HEK293 (cell line): Measurements from ENCODE around the gene TSEN54.

Source experiments
- CTCF ChIA-PET: fragments of 350-600 bp; formaldehyde crosslinking; extraction: SDS; loops from one replicate; lab custom pipeline; 2021; ENCODE audit warnings: antibody characterized with exemption; lab: Yijun Ruan, JAX
- POLR2A ChIA-PET: fragments of 300-600 bp; formaldehyde crosslinking; extraction: SDS; loops from one replicate; lab custom pipeline; 2020; ENCODE audit warnings: antibody characterized with exemption, inconsistent platforms; lab: Yijun Ruan, JAX
- H3K27ac ChIP-seq: fragments of 200-500 bp; sonication (Bioruptor generic); 2 replicates; pipeline ENCODE4 v1.5.1; 2014; ENCODE audit warnings: low read depth, low read length, control low read depth, inconsistent platforms; ENCODE audit errors: extremely low read depth
- H3K36me3 ChIP-seq, 2 experiments: fragments of 200-500 bp in 1 of 2; sonication (Bioruptor generic) in 1 of 2; 1 replicate in 1 of 2; 2 replicates in 1 of 2; pipeline ENCODE4 v1.5.1; 2014 to 2017; ENCODE audit warnings: inconsistent platforms in 2 of 2, low read length in 2 of 2; ENCODE audit not compliant: control insufficient read depth in 2 of 2, insufficient read depth in 1 of 2
- H3K4me1 ChIP-seq: fragments of 200-500 bp; sonication (Bioruptor generic); 2 replicates; pipeline ENCODE4 v1.5.1; 2014; ENCODE audit warnings: mild to moderate bottlenecking, low read length, inconsistent platforms; ENCODE audit not compliant: control insufficient read depth, insufficient read depth
- H3K4me3 ChIP-seq: 2 replicates; pipeline ENCODE4 v1.5.1; 2011; ENCODE audit warnings: low read depth, mild to moderate bottlenecking, control low read depth, low read length, moderate library complexity
- H3K9me3 ChIP-seq: fragments of 200-500 bp; sonication (Bioruptor generic); 2 replicates; pipeline ENCODE4 v1.5.1; 2014; ENCODE audit warnings: low read depth, low read length, inconsistent platforms; ENCODE audit not compliant: control insufficient read depth, insufficient read depth
- BCL11A ChIP-seq: fragments of 450-650 bp; formaldehyde crosslinking; IDR thresholded peaks from 2 replicates; pipeline ENCODE4 v1.5.1; 2016; ENCODE audit warnings: low read depth, missing biosample characterization, missing genetic modification characterization
- EGR2 ChIP-seq: fragments of 450-650 bp; formaldehyde crosslinking; IDR thresholded peaks from 2 replicates; pipeline ENCODE4 v1.5.1; 2016; ENCODE audit warnings: low read depth, missing biosample characterization, missing genetic modification characterization
- FEZF1 ChIP-seq: fragments of 450-650 bp; formaldehyde crosslinking; IDR thresholded peaks from 2 replicates; pipeline ENCODE4 v1.5.1; 2016; ENCODE audit warnings: missing biosample characterization, missing genetic modification characterization
- KLF1 ChIP-seq: fragments of 450-650 bp; formaldehyde crosslinking; IDR thresholded peaks from 2 replicates; pipeline ENCODE4 v1.5.1; 2016; ENCODE audit warnings: missing biosample characterization, missing genetic modification characterization
- KLF10 ChIP-seq: fragments of 450-650 bp; IDR thresholded peaks from 2 replicates; pipeline ENCODE4 v1.5.1; 2018; ENCODE audit warnings: missing biosample characterization, mild to moderate bottlenecking, missing genetic modification characterization
- KLF9 ChIP-seq: fragments of 450-650 bp; formaldehyde crosslinking; IDR thresholded peaks from 2 replicates; pipeline ENCODE4 v1.5.1; 2016; ENCODE audit warnings: missing biosample characterization, missing genetic modification characterization, low read depth
- OSR2 ChIP-seq: fragments of 450-650 bp; formaldehyde crosslinking; IDR thresholded peaks from 2 replicates; pipeline ENCODE4 v1.5.1; 2016; ENCODE audit warnings: missing biosample characterization, missing genetic modification characterization
- ZFHX2 ChIP-seq: fragments of 450-650 bp; formaldehyde crosslinking; conservative IDR thresholded peaks from 2 replicates; pipeline ENCODE4 v1.5.1; 2016; ENCODE audit warnings: missing biosample characterization, missing genetic modification characterization
- ZFP69B ChIP-seq: fragments of 450-650 bp; formaldehyde crosslinking; IDR thresholded peaks from 2 replicates; pipeline ENCODE4 v1.5.1; 2016; ENCODE audit warnings: missing biosample characterization, missing genetic modification characterization
- ZNF16 ChIP-seq: fragments of 450-650 bp; formaldehyde crosslinking; IDR thresholded peaks from 2 replicates; pipeline ENCODE4 v1.5.1; 2016; ENCODE audit warnings: low read depth, missing biosample characterization, missing genetic modification characterization
- ZNF174 ChIP-seq: fragments of 450-650 bp; formaldehyde crosslinking; IDR thresholded peaks from 2 replicates; pipeline ENCODE4 v1.5.0; 2017; ENCODE audit warnings: missing biosample characterization, mild to moderate bottlenecking, missing genetic modification characterization
- ZNF24 ChIP-seq: fragments of 450-650 bp; formaldehyde crosslinking; IDR thresholded peaks from 2 replicates; pipeline ENCODE4 v1.5.1; 2016; ENCODE audit warnings: missing biosample characterization, missing genetic modification characterization
- ZNF292 ChIP-seq: fragments of 450-650 bp; formaldehyde crosslinking; IDR thresholded peaks from 2 replicates; pipeline ENCODE4 v1.5.1; 2016; ENCODE audit warnings: low read depth, missing biosample characterization, missing genetic modification characterization, borderline replicate concordance
- ZNF473 ChIP-seq: fragments of 450-650 bp; formaldehyde crosslinking; IDR thresholded peaks from 2 replicates; pipeline ENCODE4 v1.5.1; 2017; ENCODE audit warnings: missing biosample characterization, missing genetic modification characterization
- ZNF501 ChIP-seq: fragments of 450-650 bp; formaldehyde crosslinking; IDR thresholded peaks from 2 replicates; pipeline ENCODE4 v1.5.1; 2016; ENCODE audit warnings: missing biosample characterization, missing genetic modification characterization
- ZNF530 ChIP-seq: fragments of 450-650 bp; formaldehyde crosslinking; IDR thresholded peaks from 2 replicates; pipeline ENCODE4 v1.5.1; 2016; ENCODE audit warnings: low read depth, missing biosample characterization, missing genetic modification characterization
- ZNF571 ChIP-seq: fragments of 450-650 bp; formaldehyde crosslinking; IDR thresholded peaks from 2 replicates; pipeline ENCODE4 v1.5.0; 2017; ENCODE audit warnings: missing biosample characterization, missing genetic modification characterization
- ZNF626 ChIP-seq: fragments of 450-650 bp; sonication (Bioruptor Pico); formaldehyde crosslinking; IDR thresholded peaks from 2 replicates; pipeline ENCODE4 v1.5.1; 2018; ENCODE audit warnings: missing biosample characterization, missing genetic modification characterization, inconsistent platforms
- ZNF654 ChIP-seq: fragments of 450-650 bp; formaldehyde crosslinking; IDR thresholded peaks from 2 replicates; pipeline ENCODE4 v1.5.1; 2016; ENCODE audit warnings: low read depth, missing biosample characterization, missing genetic modification characterization
- TF ChIP-seq, protein P1 (sequence below): fragments of 450-650 bp; formaldehyde crosslinking; IDR thresholded peaks from 2 replicates; pipeline ENCODE4 v1.5.1; 2016; ENCODE audit warnings: missing biosample characterization, missing genetic modification characterization
- TF ChIP-seq, protein P2 (sequence below): fragments of 450-650 bp; formaldehyde crosslinking; IDR thresholded peaks from 2 replicates; pipeline ENCODE4 v1.5.1; 2017; ENCODE audit warnings: missing biosample characterization, missing genetic modification characterization
- TF ChIP-seq, protein P3 (sequence below): fragments of 450-650 bp; formaldehyde crosslinking; IDR thresholded peaks from 2 replicates; pipeline ENCODE4 v1.5.1; 2016; ENCODE audit warnings: missing biosample characterization, missing genetic modification characterization
- TF ChIP-seq, protein P4 (sequence below): fragments of 450-650 bp; formaldehyde crosslinking; IDR thresholded peaks from 2 replicates; pipeline ENCODE4 v1.5.1; 2016; ENCODE audit warnings: missing biosample characterization, missing genetic modification characterization
- TF ChIP-seq, protein P5 (sequence below): fragments of 450-650 bp; formaldehyde crosslinking; IDR thresholded peaks from 2 replicates; pipeline ENCODE4 v1.5.1; 2016; ENCODE audit warnings: missing biosample characterization, missing genetic modification characterization

TSEN54 gene

DNA sequence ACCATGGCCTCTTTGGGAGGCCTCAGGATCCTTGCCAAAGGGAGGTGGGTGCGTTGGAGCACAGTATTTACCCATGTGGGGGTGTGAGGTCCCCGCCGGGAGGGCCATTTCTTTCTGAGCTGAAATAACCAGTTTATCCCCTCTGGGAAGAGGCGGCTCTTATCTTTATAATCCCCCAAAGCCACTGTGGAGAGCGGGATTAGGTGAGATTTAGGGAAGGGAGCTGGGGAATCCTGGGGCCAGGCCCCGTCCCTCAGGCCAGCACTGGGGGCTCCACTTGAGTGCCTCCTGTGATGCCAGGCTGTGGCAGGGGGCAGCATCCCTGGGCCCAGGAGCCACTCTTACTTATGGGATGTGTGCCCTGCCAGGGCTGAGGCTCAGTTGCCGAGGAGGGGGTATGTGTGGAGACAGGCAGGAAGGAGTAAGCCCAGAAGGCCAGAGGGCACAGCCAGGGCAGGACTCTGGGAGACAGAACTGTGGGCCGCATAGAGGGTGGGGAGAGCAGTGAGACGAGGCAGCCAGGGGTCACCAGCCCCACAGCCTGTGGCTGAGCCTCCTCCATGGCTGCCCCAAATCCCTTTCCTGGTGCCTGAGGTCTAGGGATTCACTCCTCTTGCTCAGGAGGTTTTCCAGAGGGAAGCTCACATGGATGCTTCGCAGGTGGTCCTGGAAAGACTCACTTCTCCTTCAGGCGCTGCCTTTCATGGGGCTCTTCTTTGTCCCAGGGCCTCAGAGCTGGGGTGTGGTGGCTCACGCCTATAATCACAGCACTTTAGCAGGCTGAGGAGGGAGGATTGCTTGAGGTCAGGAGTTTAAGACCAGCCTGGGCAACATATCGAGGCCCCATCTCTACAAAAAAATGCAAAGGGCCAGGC lies 34.9 kb upstream of the TSEN54 start (continued):
- TF ChIP-seq, protein P1, sequence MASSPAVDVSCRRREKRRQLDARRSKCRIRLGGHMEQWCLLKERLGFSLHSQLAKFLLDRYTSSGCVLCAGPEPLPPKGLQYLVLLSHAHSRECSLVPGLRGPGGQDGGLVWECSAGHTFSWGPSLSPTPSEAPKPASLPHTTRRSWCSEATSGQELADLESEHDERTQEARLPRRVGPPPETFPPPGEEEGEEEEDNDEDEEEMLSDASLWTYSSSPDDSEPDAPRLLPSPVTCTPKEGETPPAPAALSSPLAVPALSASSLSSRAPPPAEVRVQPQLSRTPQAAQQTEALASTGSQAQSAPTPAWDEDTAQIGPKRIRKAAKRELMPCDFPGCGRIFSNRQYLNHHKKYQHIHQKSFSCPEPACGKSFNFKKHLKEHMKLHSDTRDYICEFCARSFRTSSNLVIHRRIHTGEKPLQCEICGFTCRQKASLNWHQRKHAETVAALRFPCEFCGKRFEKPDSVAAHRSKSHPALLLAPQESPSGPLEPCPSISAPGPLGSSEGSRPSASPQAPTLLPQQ (tag by site-specific recombination), result no peak
- TF ChIP-seq ZNF473 (tag by site-specific recombination) (no peak), ZNF16 (no peak), ZFHX2 (tag by site-specific recombination) (peak; percentile 88), EGR2 (peak; percentile 87), ZFP69B (tag by site-specific recombination) (no peak), ZNF292 (tag by site-specific recombination) (no peak), OSR2 (tag by site-specific recombination) (no peak), ZNF501 (tag by site-specific recombination) (no peak), ZNF654 (tag by site-specific recombination) (no peak)
- TF ChIP-seq, all 188 proteins: peak for 5

DNA sequence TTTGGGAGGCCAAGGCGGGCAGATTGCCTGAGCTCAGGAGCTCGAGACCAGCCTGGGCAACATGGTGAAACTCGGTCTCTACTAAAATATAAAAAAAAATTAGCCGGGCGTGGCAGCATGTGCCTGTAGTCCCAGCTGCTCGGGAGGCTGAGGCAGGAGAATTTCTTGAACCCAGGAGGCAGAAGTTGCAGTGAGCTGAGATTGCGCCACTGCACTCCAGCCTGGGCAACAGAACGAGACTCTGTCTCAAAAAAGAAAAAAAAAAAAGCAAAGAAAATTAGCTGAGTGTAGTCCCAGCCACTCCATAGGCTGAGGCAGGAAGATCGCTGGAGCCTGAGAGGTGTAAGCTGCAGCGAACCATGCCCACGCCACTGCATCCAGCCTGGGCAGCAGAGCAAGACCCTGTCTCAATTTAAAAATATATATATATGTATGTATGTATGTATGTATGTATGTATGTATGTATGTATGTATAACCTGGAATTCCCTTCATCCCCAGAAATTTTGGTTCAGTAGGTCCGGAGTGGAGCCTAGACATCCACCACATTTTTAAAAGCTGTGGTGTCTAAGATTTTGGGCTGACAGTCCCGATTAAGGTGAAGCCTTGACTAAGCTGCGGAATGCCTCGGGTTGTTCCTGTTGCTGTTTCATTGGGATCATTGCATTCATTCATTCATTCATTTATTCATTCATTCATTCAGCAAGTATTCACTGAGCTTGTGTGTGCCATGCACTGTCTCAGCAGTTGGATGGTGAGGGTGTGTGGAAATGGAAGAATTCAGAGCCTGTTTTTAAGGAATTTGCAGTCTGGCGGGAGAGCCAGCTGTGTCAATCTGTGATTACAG lies 34.0 kb upstream of the TSEN54 start:
- ChIA-PET CTCF (interaction anchor here (0.6 to 1.5 kb wide), 7 partner anchors 17 to 265 kb away, joined by 3 to 5 read pairs (median 4); no protein-coding TSS in a partner anchor), POLR2A (interaction anchor here (0.9 to 2.5 kb wide), 4 partner anchors 26 to 298 kb away, joined by 3 to 8 read pairs (median 3); partner anchors contain the start of gene TMEM94)
- no peak overlapping the region for H3K27ac ChIP-seq
- no peak overlapping the region for H3K4me3 ChIP-seq
- TF ChIP-seq ZNF16, result no peak
- 0 out of 2 replicates have a peak, but pooled peaks have one; percentile 11 for TF ChIP-seq KLF1 (tag by site-specific recombination)
- TF ChIP-seq ZNF24, result peak; percentile 59; the same call in 1 of the 2 replicates
- H3K4me1 ChIP-seq, result peaks cover 2% of the 10 kb centered on the region; the same call in 1 of the 2 replicates
- H3K9me3 ChIP-seq, result no peaks in the 10 kb centered on the region
- H3K36me3 ChIP-seq, result peaks cover 0 to 8% of the 10 kb centered on the region in 2 experiments; a peak in 2 of 3 replicates

DNA sequence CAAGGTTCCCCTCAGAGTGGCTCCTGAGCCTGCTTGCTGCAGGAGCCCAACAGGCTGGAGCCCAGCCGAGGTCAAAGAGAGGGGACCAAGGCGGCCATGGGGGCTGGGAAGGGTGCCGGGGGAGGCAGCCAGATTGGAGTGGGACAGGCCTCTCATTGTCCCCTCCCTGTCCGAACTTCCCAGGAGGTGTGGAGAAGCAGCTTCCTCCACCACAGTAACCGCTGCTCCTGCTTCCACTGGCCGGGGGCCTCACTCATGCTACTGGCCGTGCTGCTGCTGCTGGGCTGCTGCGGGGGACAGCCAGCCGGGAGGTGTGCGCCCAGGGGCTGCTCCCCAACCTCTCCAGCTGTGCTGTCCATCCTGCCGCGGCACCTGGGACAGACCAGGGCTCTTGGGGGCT lies 30.6 kb upstream of the TSEN54 start:
- Histone ChIP-seq H3K27ac (no peak overlapping the region), H3K4me1 (no peaks in the 10 kb centered on the region), H3K4me3 (no peak overlapping the region), H3K36me3 (peaks cover 0 to 18% of the 10 kb centered on the region in 2 experiments; a peak in 2 of 3 replicates), H3K9me3 (no peaks in the 10 kb centered on the region)
- no peak for TF ChIP-seq ZNF571 (tag by site-specific recombination)
- no peak for TF ChIP-seq KLF9 (tag by site-specific recombination)
- TF ChIP-seq BCL11A, result no peak
- TF ChIP-seq, protein P2, sequence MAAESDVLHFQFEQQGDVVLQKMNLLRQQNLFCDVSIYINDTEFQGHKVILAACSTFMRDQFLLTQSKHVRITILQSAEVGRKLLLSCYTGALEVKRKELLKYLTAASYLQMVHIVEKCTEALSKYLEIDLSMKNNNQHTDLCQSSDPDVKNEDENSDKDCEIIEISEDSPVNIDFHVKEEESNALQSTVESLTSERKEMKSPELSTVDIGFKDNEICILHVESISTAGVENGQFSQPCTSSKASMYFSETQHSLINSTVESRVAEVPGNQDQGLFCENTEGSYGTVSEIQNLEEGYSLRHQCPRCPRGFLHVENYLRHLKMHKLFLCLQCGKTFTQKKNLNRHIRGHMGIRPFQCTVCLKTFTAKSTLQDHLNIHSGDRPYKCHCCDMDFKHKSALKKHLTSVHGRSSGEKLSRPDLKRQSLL, result no peak
- TF ChIP-seq ZNF530, result no peak
- no peak for TF ChIP-seq KLF10
- TF ChIP-seq, protein P3, sequence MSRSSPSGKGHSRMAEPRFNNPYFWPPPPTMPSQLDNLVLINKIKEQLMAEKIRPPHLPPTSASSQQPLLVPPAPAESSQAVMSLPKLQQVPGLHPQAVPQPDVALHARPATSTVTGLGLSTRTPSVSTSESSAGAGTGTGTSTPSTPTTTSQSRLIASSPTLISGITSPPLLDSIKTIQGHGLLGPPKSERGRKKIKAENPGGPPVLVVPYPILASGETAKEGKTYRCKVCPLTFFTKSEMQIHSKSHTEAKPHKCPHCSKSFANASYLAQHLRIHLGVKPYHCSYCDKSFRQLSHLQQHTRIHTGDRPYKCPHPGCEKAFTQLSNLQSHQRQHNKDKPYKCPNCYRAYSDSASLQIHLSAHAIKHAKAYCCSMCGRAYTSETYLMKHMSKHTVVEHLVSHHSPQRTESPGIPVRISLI (tag by site-specific recombination), result no peak
- no peak for TF ChIP-seq ZNF626 (tag by site-specific recombination)
- TF ChIP-seq, protein P4, sequence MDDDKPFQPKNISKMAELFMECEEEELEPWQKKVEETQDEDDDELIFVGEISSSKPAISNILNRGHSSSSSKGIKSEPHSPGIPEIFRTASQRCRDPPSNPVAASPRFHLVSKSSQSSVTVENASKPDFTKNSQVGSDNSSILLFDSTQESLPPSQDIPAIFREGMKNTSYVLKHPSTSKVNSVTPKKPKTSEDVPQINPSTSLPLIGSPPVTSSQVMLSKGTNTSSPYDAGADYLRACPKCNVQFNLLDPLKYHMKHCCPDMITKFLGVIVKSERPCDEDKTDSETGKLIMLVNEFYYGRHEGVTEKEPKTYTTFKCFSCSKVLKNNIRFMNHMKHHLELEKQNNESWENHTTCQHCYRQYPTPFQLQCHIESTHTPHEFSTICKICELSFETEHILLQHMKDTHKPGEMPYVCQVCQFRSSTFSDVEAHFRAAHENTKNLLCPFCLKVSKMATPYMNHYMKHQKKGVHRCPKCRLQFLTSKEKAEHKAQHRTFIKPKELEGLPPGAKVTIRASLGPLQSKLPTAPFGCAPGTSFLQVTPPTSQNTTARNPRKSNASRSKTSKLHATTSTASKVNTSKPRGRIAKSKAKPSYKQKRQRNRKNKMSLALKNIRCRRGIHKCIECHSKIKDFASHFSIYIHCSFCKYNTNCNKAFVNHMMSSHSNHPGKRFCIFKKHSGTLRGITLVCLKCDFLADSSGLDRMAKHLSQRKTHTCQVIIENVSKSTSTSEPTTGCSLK (tag by site-specific recombination), result no peak
- TF ChIP-seq, protein P5, sequence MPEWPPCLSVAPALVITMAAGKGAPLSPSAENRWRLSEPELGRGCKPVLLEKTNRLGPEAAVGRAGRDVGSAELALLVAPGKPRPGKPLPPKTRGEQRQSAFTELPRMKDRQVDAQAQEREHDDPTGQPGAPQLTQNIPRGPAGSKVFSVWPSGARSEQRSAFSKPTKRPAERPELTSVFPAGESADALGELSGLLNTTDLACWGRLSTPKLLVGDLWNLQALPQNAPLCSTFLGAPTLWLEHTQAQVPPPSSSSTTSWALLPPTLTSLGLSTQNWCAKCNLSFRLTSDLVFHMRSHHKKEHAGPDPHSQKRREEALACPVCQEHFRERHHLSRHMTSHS, result no peak
- TF ChIP-seq ZNF174 (tag by site-specific recombination), result no peak
- no peak for TF ChIP-seq FEZF1 (tag by site-specific recombination)
- ChIA-PET POLR2A (interaction anchor here (0.7 to 1.6 kb wide), 2 partner anchors 9 to 30 kb away, joined by 3 to 5 read pairs; partner anchors contain the start of gene TMEM94), CTCF (interaction anchor here (0.6 kb wide), 1 partner anchor 1828 kb away, joined by 3 read pairs; no protein-coding TSS in a partner anchor)
